Naive thymus-derived CD4-positive, alpha-beta T cell (primary cell): ENCODE measurements around the gene OSBPL9. TPM values are rescaled to one million over a fixed set of nuclear protein-coding genes. Genes with fewer than 3 reads are reported as not detected.
A peak's percentile ranks its signal among the peaks of the same experiment; 100 is the strongest.

Experiments used
- ATAC-seq: fragments of 150-1000 bp; cut with Tn5 transposase; 2 replicates; pipeline ENCODE4 v1.10.0; 2021; ENCODE audit warnings: mild to moderate bottlenecking, moderate library complexity
- CTCF ChIA-PET: fragments of 350-600 bp; sonication (Branson Sonifier 250); formaldehyde crosslinking; loops from one replicate; lab custom pipeline; 2021; ENCODE audit warnings: antibody characterized with exemption; lab: Charles Lee
- POLR2A ChIA-PET: fragments of 350-600 bp; sonication (Branson Sonifier 250); formaldehyde crosslinking; loops from one replicate; lab custom pipeline; 2021; ENCODE audit warnings: antibody characterized with exemption, inconsistent platforms; lab: Charles Lee
- DNase-seq, 9 donors: peaks; one replicate each; pipeline versions ENCODE4 v3.0.0 to v3.0.0-alpha.2; 2020 to 2022; ENCODE audit warnings: mixed read lengths in 1 of 9
- H3K27ac ChIP-seq: one replicate; pipeline ENCODE4 v1.7.0; 2013; ENCODE audit warnings: mild to moderate bottlenecking, low read depth, low read length, moderate library complexity
- H3K27me3 ChIP-seq, 2 donors: one replicate each; pipeline ENCODE4 v1.7.0; 2013; ENCODE audit warnings: low read length in 2 of 2, mild to moderate bottlenecking in 2 of 2, moderate library complexity in 2 of 2; ENCODE audit not compliant: control insufficient read depth in 2 of 2, insufficient read depth in 2 of 2
- H3K36me3 ChIP-seq, 3 experiments: 1 replicate in 2 of 3; 2 replicates in 1 of 3; pipeline ENCODE4 v1.7.0; 2013; ENCODE audit warnings: low read length in 3 of 3, mild to moderate bottlenecking in 3 of 3, moderate library complexity in 1 of 3; ENCODE audit not compliant: insufficient read depth in 3 of 3, control insufficient read depth in 2 of 3
- H3K4me1 ChIP-seq, 2 donors: one replicate each; pipeline ENCODE4 v1.7.0; 2013; ENCODE audit warnings: low read length in 2 of 2, mild to moderate bottlenecking in 2 of 2, moderate library complexity in 1 of 2; ENCODE audit not compliant: control insufficient read depth in 2 of 2, insufficient read depth in 2 of 2
- H3K4me3 ChIP-seq: 2 replicates; pipeline ENCODE4 v1.7.0; 2013; ENCODE audit warnings: mild to moderate bottlenecking, low read length
- H3K9me3 ChIP-seq, 3 experiments: 1 replicate in 2 of 3; 2 replicates in 1 of 3; pipeline ENCODE4 v1.7.0; 2013; ENCODE audit warnings: low read length in 3 of 3; ENCODE audit not compliant: control insufficient read depth in 2 of 3
- H3K27ac Mint-ChIP-seq, 9 donors: one replicate each; pipeline ENCODE4 v1.8.0; 2020 to 2022; ENCODE audit warnings: mixed read lengths in 9 of 9, mild to moderate bottlenecking in 8 of 9, moderate library complexity in 5 of 9, inconsistent platforms in 2 of 9
- H3K27me3 Mint-ChIP-seq, 5 donors: one replicate each; pipeline ENCODE4 v1.8.0; 2021 to 2022; ENCODE audit warnings: mixed read lengths in 5 of 5, mild to moderate bottlenecking in 1 of 5
- H3K36me3 Mint-ChIP-seq, 5 donors: one replicate each; pipeline ENCODE4 v1.8.0; 2020 to 2022; ENCODE audit warnings: mixed read lengths in 5 of 5, mild to moderate bottlenecking in 3 of 5, inconsistent platforms in 1 of 5
- H3K4me1 Mint-ChIP-seq, 7 donors: one replicate each; pipeline ENCODE4 v1.8.0; 2020 to 2022; ENCODE audit warnings: mixed read lengths in 7 of 7, mild to moderate bottlenecking in 3 of 7, inconsistent platforms in 1 of 7
- H3K4me3 Mint-ChIP-seq, 10 donors: one replicate each; pipeline ENCODE4 v1.8.0; 2020 to 2022; ENCODE audit warnings: mild to moderate bottlenecking in 10 of 10, mixed read lengths in 10 of 10, moderate library complexity in 6 of 10, inconsistent platforms in 2 of 10
- H3K9me3 Mint-ChIP-seq, 11 donors: one replicate each; pipeline ENCODE4 v1.8.0; 2020 to 2022; ENCODE audit warnings: mixed read lengths in 11 of 11, mild to moderate bottlenecking in 4 of 11, inconsistent platforms in 1 of 11, moderate library complexity in 1 of 11
- intact Hi-C, 2 donors: fragments of 100-400 bp; cut with micrococcal nuclease; formaldehyde crosslinking; loops; one replicate each; pipeline ENCODE4 v1.15.1; 2023
- polyA plus RNA-seq, 2 donors: library from polyadenylated mRNA; unstranded; fragments of 300-500 nt; fragmentation: Illumina TruSeq; gene quantifications; one replicate each; pipeline ENCODE4 v1.2.3, GENCODE V29; 2021
- total RNA-seq, 6 experiments: library from RNA in 5 of 6; stranded (reverse) in 5 of 6; gene quantifications; 1 replicate in 5 of 6; 2 replicates in 1 of 6; pipeline ENCODE4 v1.2.3 and lab custom pipeline; 2021 to 2026

The OSBPL9 gene
- total and polyA plus RNA-seq, 7 experiments from 2014 or later = 44.5 to 63.2 (median 46.6) TPM

GRCh38 chr1:51636764-51637522, 20.1 kb downstream of the OSBPL9 start:
- peaks cover 11 to 33% (median 29%) of the 10 kb centered on the region in 7 donors for H3K4me1 Mint-ChIP-seq
- Histone ChIP-seq H3K36me3 (no peaks in the 10 kb centered on the region), H3K27ac (no peak overlapping the region), H3K4me3 (no peak overlapping the region), H3K27me3 (no peaks in the 10 kb centered on the region), H3K9me3 (no peaks in the 10 kb centered on the region), H3K4me1 (no peaks in the 10 kb centered on the region)
- intact Hi-C loops = no loop called here
- no peaks in the 10 kb centered on the region for H3K9me3 Mint-ChIP-seq
- no peak overlapping the region for H3K27ac Mint-ChIP-seq
- no peaks in the 10 kb centered on the region for H3K27me3 Mint-ChIP-seq
- H3K4me3 Mint-ChIP-seq = no peak overlapping the region
- POLR2A ChIA-PET = no interaction called here
- DNase-seq (no peak), ATAC-seq (no peak)
- CTCF ChIA-PET = no interaction called here
- peaks cover 0 to 27% (median 7%) of the 10 kb centered on the region in 5 donors for H3K36me3 Mint-ChIP-seq

DNA sequence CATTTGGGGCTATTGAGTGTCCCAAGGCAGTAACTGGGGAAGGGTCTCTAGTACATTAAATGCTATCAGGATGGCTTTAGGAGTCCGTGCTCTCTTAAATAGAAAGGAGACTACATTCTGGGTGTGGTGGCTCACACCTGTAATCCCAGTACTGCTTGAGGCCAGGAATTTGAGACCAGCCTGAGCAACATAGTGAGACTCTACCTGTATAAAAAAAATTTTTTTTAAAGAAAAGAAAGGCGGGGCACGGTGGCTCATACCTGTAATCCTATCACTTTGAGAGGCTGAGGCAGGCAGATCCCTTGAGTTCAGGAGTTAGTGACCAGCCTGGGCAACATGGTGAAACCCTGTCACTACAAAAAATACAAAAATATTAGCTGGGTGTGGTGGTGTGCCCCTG, 21.5 kb downstream of the OSBPL9 start:
- DNase-seq (no peak), ATAC-seq (no peak)
- Mint-ChIP-seq H3K27ac (no peak overlapping the region), H3K9me3 (peaks cover 0 to 6% (median 0%) of the 10 kb centered on the region in 11 donors), H3K4me3 (no peak overlapping the region), H3K27me3 (no peaks in the 10 kb centered on the region), H3K4me1 (peaks cover 7 to 35% (median 29%) of the 10 kb centered on the region in 7 donors), H3K36me3 (peaks cover 0 to 30% (median 14%) of the 10 kb centered on the region in 5 donors)
- Histone ChIP-seq H3K27ac (no peak overlapping the region), H3K27me3 (no peaks in the 10 kb centered on the region), H3K4me1 (no peaks in the 10 kb centered on the region), H3K9me3 (no peaks in the 10 kb centered on the region), H3K4me3 (no peak overlapping the region), H3K36me3 (no peaks in the 10 kb centered on the region)
- intact Hi-C loops = no loop called here
- ChIA-PET POLR2A (no interaction called here), CTCF (no interaction called here)

GRCh38 chr1:51639694-51640093, 22.8 kb downstream of the OSBPL9 start:
- DNase-seq (no peak), ATAC-seq (no peak)
- intact Hi-C loops = no loop called here
- CTCF ChIA-PET = no interaction called here
- POLR2A ChIA-PET = no interaction called here
- Histone ChIP-seq H3K4me1 (no peaks in the 10 kb centered on the region), H3K4me3 (no peak overlapping the region), H3K27me3 (no peaks in the 10 kb centered on the region), H3K36me3 (no peaks in the 10 kb centered on the region), H3K9me3 (no peaks in the 10 kb centered on the region), H3K27ac (no peak overlapping the region)
- Mint-ChIP-seq H3K9me3 (peaks cover 0 to 9% (median 0%) of the 10 kb centered on the region in 11 donors), H3K27ac (no peak overlapping the region), H3K4me1 (peaks cover 3 to 30% (median 24%) of the 10 kb centered on the region in 7 donors), H3K36me3 (peaks cover 0 to 35% (median 19%) of the 10 kb centered on the region in 5 donors), H3K4me3 (no peak overlapping the region), H3K27me3 (no peaks in the 10 kb centered on the region)

DNA sequence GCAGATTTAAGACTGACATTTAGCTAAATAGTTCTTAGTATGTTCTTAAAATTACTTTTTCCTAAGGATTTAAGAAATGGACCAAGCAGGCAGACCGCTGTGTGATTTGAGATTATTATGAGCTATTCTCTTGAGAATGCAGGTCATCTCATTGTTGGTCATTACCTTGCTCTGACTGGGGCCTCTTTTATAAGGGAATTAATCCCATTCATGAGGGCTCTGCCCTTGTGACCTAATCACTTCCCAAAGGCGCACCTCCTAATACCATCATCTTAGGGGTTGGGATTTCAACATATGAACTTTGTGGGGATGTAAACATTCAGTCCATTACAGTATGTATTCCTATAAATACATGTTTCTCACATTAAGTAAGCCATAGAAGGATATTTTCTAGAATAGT, 24.2 kb downstream of the OSBPL9 start:
- ChIA-PET POLR2A (no interaction called here), CTCF (no interaction called here)
- H3K4me1 Mint-ChIP-seq = peaks cover 0 to 27% (median 17%) of the 10 kb centered on the region in 7 donors
- DNase-seq = no peak
- Histone ChIP-seq H3K27ac (no peak overlapping the region), H3K27me3 (no peaks in the 10 kb centered on the region), H3K36me3 (no peaks in the 10 kb centered on the region), H3K4me1 (no peaks in the 10 kb centered on the region), H3K9me3 (no peaks in the 10 kb centered on the region), H3K4me3 (no peak overlapping the region)
- no peak for ATAC-seq
- H3K27ac Mint-ChIP-seq = no peak overlapping the region
- no peak overlapping the region for H3K4me3 Mint-ChIP-seq
- H3K9me3 Mint-ChIP-seq = peaks cover 0 to 13% (median 1%) of the 10 kb centered on the region in 11 donors
- H3K27me3 Mint-ChIP-seq = peaks cover 0 to 3% (median 0%) of the 10 kb centered on the region in 5 donors
- intact Hi-C loops = no loop called here
- peaks cover 0 to 37% (median 29%) of the 10 kb centered on the region in 5 donors for H3K36me3 Mint-ChIP-seq

DNA sequence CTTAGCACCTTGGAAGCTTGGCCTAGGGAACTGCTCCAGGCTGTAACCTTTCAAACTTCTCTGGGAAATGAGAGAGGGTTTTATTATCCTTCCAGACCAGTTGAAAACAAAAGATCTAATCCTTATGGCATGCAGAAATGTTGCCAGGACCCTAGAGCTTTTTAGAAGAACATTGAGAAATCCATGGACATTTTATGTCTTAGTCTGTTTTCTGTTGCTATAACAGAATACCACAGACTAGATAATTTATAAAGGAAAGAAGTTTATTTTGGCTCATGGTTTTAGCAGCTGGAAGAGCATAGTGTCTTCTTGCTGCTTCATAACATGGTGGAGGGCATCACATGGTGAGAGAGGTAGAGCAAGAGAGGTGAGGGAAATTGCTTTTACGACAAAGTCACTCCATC, 25.8 kb downstream of the OSBPL9 start:
- Mint-ChIP-seq H3K9me3 (peaks cover 0 to 13% (median 1%) of the 10 kb centered on the region in 11 donors), H3K27me3 (peaks cover 0 to 3% (median 0%) of the 10 kb centered on the region in 5 donors), H3K4me1 (peaks cover 0 to 35% (median 17%) of the 10 kb centered on the region in 7 donors), H3K27ac (peak overlapping the region in 1 of 9 donors; percentile 21), H3K36me3 (peaks cover 0 to 41% (median 29%) of the 10 kb centered on the region in 5 donors), H3K4me3 (no peak overlapping the region)
- Histone ChIP-seq H3K36me3 (no peaks in the 10 kb centered on the region), H3K27ac (no peak overlapping the region), H3K4me1 (no peaks in the 10 kb centered on the region), H3K9me3 (no peaks in the 10 kb centered on the region), H3K4me3 (no peak overlapping the region), H3K27me3 (no peaks in the 10 kb centered on the region)
- intact Hi-C loops = no loop called here
- ATAC-seq (no peak), DNase-seq (no peak)
- ChIA-PET CTCF (no interaction called here), POLR2A (no interaction called here)

DNA sequence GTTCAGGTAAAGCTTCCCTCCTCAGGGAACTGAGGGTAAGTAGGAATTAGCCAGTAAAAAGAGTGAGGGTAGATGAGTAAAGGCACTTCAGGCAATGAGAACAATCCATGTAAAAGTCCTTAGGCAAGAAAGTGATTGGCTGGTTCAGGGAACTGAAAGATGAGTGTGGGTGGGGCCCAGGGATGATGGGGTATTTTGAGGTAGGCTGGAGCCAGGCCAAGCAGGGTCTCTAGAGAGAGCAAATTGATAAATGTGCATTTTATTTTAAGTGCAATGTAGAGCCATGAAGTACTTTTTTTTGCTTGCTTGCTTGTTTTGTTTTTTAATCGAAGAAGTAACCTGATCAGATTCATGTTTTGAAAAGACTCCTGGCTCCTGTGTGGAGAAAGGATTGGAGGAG, 26.5 kb downstream of the OSBPL9 start:
- no peak overlapping the region for H3K27ac ChIP-seq
- Mint-ChIP-seq H3K4me1 (peaks cover 0 to 40% (median 17%) of the 10 kb centered on the region in 7 donors), H3K27me3 (peaks cover 0 to 3% (median 0%) of the 10 kb centered on the region in 5 donors), H3K4me3 (peak overlapping the region in 1 of 10 donors; percentile 58), H3K36me3 (peaks cover 0 to 41% (median 29%) of the 10 kb centered on the region in 5 donors), H3K9me3 (peaks cover 0 to 13% (median 1%) of the 10 kb centered on the region in 11 donors), H3K27ac (peak overlapping the region in 1 of 9 donors; percentile 51)
- DNase-seq (no peak), ATAC-seq (no peak)
- POLR2A ChIA-PET = no interaction called here
- no peaks in the 10 kb centered on the region for H3K4me1 ChIP-seq
- no peaks in the 10 kb centered on the region for H3K36me3 ChIP-seq
- intact Hi-C loops = no loop called here
- H3K4me3 ChIP-seq = no peak overlapping the region
- CTCF ChIA-PET = no interaction called here
- H3K27me3 ChIP-seq = no peaks in the 10 kb centered on the region
- no peaks in the 10 kb centered on the region for H3K9me3 ChIP-seq
